ENCODE data around the gene HPS1.

The HPS1 gene

DNA sequence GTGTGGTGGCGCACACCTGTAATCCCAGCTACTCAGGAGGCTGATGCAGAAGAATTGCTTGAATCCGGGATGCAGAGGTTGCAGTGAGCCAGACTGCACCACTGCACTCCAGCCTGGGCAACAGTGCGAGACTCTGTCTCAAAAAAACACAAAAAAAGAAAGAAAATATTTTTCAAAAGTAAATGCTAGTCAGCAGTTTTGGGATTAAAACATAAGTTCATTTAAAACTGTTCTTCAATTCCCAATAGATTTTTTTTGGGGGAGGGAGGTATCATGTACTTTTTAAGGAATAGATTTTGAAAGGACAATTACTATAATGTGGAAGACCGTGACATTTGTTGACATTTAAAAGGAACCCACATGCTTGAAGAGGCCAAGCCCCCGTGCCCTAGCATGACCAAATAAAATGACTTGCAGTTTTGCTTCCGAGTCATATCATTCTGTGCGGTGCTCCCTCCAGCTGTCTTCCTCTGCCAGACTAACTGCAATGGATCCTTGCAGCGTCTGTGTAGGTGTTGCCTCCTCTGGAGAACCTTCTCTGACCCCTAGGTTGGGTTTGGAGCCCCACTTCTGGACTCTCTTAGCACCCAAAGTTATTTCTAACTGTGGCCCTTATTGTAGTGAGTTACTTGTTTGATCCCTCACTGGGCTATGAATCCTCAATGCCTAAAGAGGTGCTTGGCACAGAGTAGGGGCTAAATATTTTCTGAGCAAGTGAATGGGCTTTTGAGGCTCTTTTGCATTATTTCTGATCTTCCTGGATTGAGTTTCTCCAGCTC lies 17.4 kb upstream of the HPS1 start:
- no peak for DNase-seq

DNA sequence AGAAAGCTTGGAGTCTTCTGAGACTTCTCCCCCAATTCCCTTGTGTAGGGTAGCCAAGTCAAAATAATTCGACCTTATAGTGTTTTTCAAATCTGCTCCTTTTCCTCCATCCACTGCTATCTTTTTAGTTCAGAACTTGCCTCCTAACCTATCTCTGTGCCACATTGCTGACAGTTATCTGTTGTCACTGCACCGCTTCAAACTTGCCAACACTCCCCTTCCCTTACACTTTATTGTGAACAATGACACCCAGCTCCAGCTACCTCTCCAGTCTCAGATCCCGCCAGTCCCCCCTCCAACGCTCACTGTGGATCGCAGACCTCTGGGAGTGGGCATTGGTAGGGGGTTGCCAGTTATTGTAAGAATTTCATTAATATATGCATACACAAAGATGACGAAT lies 16.3 kb upstream of the HPS1 start:
- no peak for DNase-seq

DNA sequence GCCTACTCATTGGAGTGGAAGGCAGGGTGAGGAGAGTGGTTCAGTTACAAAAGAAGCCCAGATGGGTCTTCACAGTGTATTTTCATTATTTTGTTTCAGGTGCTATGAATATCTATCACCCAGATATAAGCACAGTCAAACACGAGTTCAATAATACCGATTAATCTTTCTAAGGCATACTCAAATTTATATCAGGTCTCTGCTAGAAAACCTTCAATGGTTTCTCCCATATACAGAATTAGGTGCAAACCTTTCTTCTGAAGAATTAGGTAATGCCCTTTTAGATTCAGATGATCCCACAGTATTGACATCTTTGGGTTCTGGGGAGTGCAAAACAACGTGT lies 14.7 kb upstream of the HPS1 start:
- no peak for DNase-seq

DNA sequence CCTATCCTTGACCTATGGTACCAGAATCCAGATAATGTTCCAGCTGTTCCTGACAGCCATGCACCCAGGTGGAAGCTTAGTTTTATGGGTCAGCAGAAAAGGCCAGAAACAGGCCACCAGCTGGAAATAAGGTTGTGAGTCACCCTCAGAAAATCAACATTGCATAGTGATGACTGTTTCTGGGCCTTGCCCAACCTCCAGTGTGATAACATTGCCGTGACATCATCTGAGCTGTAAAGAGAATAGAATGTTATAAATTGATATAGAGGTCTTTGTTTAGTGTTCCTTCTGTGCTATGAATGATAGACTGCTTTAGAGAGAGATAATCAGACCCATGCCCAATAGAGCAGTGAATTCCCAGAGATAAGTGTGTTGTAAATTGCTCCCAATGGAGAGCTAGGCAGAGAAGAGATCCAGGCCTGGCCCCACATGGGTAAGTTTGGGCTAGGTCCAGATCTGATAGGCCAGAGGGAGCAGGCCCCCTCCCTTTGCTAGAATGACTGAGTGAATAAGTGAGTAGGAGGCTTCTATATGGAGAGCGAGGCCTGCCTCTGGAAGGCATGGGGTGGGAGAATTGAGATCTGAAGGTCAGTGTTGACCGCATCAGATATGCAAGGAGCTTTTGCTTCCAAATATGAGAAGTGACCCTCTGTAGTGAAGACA lies 14.2 kb upstream of the HPS1 start:
- DNase-seq = no peak

DNA sequence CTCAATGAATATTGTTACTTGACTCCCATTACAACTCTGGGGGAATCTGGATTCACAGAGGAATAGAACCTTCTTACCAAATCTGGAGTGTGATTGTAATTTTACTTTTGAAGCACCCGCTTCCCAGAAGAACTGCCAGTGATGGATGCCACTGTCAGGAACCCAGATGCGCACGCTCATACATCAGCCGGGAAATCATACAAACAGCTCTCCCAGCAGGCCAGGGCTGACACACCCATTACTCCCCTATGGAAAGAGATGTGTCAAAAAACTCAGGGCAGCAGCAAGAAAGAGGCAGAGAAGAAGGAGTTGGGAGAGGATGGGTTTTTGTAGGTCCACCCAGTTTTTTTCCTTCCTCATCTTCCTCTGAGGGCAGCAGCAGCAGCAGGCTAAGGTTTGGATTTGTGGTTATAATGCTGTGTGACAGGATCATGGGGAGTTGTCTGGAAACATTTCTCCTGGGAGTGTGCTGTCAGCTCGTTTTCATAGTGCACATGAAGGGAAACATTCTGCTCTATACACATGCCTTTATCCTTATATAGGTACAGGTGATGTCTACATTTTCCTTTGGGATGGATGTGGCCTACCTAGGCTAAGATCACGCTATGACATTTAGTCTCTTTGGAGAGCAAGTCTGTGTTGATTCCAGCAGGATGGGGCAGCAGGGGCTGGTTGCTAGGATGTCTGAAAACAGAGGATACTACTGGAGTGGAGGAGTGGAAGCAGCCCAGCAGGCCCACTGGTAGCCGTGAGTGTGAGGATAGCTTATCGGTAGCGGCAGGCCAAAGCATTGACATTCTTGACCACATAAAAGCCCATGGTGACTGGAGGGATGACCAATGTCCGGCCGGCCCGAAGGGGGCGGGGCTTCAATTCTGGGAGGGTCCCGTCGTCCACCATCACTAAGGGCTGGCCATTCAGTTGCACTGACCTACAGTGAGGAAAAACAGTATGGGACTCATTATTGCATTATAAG lies 12.4 kb upstream of the HPS1 start:
- no peak for DNase-seq

DNA sequence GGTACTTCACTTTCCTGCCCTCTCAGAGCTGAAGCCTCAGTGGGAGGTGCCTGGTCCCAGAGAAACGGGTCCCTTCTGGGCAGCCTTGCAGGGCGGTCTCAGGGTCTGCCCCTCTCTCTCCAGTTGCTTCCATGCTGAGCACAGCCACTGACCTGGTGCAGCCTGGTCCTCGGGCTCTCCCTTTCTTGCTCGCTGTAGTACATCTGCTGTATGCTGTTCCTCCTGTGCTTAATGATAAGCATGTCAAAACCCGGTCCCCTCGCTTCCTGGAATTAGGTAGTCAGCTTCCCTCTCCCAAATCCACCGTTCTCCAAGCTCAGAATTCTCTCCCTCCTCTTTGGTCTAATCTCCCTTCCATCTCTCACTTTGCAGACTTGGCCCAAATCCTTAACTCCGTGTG lies 11.0 kb upstream of the HPS1 start:
- DNase-seq = no peak

DNA sequence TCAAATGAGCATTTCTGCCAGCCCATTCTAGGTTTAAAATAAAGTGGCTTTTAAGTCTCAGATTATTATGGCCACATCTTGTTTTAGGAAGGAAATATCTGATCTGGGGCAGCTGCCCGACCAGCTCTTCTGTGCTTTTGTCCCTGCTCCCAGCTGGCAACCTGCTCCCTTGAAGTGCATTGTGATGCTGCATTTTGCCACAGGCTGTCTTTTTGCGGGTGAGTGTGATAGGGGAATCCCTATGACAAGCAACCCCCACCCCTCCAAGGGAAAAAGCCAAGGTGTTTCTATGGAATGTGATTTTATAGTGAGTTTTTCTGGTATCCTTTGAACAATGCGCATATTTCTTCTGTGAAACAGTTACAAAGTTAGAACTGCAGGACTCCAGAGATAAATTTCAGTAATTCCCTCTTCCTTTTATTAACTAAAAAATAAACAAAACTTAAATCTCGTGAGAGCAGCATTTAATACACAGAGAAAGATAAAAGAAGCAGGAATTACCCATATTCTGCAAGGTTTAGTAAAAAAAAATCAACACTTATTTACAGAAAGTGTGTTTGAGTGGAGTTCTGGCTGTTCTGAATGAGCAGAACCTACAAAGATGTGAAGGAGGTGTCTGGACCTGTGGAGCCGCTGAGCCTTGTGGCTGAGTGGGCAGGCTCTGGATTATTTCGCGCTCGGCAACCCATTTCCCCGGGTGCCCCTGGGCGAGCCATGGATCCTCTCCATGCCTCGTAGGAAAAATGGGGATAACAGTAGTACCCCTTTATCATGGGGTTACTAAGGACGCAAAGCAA lies 10.1 kb upstream of the HPS1 start:
- no peak for DNase-seq

DNA sequence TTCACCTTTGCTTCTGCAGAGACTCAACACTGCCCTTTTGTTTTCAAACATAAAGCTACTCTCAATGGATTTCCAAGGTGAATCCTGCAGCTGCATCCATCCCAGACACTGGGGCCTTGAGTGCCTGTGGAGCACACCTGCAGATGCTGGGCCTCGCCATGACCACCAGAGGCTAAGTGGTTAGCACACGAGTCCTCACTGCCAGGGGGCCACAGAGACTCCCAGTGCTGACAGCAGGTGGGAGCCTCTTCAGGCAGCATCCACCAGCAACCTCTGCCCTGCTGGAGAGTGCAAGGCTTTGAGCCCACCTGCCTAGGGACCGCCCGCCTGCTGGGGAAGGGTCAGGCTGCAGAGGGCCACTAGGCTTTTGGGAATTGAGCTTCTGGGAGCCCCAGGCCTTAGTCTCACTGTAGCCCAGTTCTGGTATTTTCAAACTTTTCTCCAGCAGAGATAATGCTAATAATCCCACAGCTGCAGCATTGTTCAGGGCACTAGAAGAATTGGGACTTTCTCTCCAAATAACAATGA lies 9.4 kb upstream of the HPS1 start:
- no peak for DNase-seq

DNA sequence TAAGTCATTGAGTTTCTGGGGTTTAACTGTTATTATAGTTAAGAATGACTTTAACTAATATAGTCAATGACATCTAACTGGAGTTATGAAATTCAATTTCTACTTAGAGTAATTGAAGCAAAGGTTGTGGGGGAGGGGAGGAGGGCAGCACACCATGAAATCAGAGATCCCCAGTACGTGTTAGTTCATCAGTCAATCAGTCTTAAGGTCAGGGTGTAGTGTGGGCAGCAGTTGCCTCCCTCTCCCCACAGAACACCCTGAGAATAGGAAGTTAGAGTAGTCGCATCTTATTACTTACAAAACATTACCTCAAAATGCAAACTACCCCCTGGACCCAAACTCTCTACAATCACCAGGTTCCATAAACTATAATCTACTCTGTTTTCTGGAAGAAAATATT lies 7.0 kb upstream of the HPS1 start:
- DNase-seq = no peak

DNA sequence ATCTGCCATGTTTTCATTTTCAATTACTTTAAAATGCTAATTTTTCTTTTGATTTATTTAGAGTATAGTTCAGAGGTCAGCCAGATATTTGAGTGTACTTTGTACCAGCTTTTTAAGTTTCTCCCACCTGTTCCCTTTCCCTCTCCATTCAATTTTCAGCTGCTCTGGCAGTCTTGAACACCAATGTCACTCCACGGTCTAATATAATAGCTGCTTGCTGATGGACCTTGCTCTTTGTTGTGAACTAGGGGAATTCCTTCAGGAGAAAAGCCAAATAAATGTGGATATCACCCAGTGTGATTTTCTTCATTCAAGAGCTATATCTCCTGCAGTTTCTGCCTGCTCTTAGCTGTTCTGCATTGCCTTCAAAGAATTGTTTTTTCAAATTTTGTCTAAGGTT lies 3.9 kb upstream of the HPS1 start:
- DNase-seq = no peak

DNA sequence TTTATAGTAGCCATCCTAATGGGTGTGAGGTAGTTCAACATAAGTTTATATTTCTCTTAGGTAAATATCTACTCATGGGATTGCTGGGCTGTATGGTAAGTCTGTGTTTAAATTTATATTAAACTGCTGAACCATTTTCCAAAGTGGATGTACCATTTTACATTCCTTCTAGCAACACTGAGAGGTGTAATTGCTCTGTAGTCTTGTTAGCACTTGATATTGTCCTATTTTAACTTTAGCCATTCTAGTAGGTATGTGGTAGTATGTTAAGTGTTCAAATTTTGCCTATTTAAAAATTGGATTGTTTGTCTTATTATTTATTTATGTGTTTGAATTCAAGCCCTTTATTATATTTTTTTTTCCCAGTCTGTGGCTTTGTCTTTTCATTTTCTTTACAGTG lies 2.6 kb upstream of the HPS1 start:
- DNase-seq = no peak

DNA sequence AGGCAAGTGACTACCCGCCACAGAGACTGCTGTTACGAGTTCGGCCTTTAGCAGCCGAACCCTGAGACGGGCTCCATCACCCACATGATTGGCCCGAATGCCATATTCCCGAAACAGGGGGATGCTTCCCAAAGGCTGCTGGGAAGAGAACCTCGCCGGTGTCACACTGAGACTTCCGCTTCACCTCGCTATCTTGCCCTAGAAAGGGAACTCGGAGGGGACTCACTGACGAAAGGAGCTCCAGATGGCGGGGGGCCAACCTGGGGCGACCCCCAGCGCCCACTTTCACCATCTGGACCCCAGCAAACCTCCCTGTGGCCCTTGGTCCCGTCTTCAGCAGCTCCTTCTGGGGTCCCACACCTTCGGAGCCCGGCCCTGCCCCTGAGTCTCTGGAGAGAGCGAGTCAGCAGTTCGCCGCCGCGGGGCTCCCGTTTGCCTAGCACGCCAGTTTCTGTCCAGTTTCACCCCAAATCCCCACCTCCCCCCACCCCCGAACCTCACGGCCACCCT lies 529 bp downstream of the HPS1 start:
- DNase-seq = peak; percentile 9

DNA sequence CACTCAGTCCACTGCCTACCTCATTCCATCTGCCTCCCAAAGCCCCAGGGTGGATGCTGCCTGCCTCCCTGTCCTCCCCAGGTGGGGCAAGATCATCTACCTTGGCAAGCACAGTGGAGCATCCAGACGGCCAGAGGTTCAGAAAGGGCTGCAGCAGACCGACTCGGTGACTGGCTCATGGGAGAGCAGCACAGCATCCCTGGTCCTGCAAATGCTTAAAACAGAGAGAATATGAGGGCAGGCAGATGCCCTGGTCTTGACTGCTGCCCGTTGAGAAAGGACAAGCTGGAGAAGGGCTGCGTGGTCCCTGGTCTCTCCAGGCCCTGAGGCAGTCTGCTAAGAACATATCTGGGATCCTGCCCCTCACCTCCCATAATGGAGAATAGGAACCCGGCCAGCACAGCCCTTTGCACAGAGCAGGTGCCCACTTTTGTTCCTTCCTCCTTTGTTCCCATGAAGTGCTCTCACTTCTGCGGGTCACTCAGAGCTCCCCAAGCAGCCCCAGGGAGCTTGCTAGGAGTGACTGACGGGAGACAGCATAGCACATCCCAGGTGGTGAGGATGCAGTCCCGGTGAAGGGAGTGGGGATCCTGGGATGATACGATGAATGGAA lies 1.4 kb downstream of the HPS1 start:
- DNase-seq = no peak

DNA sequence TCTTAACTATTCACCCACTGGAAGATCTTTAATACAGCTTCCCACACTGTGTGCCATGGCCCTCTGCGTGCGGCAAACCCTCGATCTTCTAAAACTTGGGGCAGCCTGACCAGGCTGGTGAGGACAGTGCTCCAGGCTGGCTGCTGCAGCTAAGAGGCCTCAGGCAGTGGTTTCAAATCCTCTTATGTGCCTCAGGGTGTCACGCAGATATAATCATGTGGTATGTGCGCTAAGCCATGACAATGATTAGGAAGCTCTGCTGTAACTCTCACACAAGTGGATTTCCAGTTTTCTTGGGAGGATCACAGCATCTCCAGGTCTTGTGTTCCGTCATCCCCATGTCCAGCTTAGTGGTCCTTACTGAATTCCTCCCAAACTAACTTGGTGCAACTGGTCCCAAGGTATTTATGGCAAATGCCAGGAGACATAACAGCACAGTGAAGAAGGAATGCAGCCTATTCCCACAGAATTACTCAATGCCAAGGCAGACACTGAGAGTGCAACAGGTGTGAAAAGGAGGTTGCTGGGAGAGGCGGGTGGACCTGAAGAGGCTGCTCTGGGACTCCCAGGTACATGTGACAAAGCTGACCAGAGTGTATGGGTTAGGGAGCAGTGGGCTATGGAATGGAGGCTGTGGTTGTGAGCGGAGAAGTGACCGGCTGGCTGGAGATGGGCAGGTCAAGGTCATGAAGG lies 2.3 kb downstream of the HPS1 start:
- DNase-seq = no peak

DNA sequence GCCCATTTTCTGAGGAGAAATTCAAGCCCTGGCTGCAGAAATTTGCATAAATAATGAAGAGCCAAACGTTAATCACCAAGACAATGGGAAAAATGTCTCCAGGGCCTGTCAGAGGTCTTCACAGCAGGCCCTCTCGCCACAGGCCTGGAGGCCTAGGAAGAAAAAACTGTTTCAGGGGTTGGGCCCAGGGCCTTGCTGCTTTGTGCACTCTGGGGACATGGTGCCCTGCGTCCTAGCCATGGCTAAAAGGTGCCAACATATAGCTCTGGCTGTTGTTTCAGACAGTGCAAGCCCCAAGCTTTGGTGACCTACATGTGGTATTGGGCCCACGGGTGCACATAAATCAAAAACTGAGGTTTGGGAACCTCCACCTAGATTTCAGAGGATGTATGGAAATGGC lies 8.0 kb downstream of the HPS1 start:
- DNase-seq = no peak

DNA sequence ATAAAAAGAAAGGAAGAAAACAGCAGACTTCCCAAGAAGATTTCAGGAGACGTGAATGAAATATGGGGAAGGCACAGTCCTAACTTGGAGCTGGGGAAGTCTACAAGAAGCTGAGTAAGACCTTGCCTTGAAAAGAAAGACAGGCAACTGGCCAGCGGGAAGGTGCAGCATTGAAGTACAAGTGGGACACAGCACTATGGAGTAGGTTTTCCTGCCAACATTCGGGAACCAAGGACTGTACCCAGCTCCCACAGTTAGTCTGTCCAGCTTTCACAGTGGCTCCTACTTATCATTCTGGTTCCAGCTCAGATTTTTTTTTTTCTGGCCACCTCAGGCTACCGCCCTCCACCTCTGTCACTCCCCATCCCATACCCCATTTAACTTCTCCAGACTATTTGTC lies 10.0 kb downstream of the HPS1 start:
- no peak for DNase-seq

DNA sequence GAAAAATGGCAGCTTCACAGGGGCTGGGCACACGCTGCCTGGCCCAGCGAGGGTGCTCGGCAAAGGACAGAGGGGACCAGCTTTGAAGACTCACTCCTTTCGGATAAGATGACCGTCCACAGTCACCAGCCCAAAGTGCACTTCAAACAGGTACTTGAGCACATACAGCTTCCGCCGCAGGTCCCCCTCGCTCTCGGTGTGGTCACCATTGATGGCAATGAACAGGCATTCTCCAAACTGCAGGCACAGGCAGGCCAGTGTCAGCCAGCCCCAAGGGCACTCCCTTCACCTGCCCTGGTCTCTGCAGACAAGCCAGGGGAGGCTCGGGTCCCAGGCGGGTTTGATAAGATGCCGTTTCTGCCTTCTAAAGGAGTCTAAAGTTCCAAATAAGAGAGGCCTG lies 11.6 kb downstream of the HPS1 start:
- no peak for DNase-seq

DNA sequence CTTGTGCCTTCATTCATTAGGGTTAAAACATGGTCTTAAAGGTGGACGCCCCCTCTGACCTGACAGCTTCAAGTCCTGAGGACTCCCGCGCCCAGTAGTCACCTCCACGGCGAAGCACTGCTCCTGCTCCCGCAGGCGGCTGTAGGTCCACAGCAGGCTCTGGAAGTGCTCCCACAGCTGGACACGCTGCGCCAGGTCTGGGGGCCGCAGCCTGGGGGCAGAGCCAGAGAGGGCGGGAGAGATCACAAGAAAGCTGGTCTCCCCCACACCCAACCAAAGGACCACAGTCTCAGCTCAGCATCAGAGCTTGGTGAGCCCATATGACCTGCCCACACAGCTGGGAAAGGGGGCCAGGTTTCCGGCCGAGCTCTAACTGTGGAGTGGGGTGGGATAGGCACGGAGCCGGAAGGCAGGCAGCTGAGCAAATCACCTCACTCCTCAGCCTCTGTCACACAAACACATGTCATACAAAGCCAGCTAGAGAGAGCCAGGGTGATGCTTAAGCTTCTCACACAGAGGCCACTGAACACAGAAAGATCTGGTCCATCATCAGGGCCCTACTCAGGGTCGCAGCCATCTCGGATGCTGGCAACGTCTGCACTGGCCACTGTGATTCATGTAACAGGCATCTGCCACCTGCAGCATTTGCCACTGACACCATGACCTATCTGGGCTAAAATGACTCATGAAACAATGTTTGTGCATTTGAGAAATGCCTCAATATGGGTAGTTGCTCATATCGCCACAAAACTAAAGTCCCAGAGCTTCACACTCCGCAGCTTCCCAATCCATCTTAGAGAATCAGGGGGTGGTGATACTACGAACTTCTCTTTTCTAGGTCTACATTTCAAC lies 12.6 kb downstream of the HPS1 start:
- DNase-seq = no peak

DNA sequence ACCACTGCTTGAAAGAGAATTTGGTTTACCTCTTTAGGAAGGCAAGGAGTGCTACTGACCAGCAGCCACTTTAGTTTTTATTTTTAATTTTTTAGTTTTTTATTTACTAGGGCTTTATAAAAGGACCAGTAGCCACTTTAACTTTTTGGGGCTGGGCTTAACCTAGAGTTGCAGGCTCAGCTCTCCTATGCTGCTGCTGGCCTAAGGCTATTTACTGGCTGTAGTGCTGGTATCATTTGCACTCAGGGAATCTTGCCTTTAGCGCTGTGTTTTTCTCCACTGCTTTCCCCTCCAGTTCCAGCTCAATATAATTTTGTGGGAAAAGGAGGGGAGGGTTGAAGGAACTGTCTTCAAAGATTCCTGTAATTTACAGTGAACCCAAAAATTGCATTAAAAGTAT lies 13.4 kb downstream of the HPS1 start:
- DNase-seq = no peak

DNA sequence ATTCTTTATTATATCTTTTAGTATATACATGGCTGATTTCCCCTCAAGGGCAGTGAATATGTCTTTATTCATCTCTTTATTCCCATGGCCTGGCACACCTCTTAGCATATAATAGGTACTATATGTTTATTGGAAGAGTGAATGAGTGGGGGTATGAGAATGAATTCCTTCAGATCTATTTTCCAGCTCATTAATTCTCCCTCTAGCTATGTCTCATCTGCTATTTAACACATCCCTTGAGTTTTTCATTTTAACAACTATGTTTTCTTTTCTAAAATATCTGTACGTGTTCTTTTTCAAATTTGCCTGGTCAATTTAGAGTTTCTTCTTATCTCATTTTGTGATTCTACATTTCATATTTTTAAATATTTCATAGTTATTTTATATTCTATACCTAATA lies 14.4 kb downstream of the HPS1 start:
- DNase-seq = no peak
